PC-3 (cell line): ENCODE data around the gene NHSL1.

Experiments used
- CTCF ChIP-seq: fragments of 300-600 bp; sonication (generic); conservative IDR thresholded peaks from 2 replicates; pipeline ENCODE4 v1.5.1; 2017; ENCODE audit warnings: antibody characterized with exemption, low read depth, mild to moderate bottlenecking, low read length
- EZH2 ChIP-seq: fragments of 300-600 bp; sonication (generic); IDR thresholded peaks from one replicate; pipeline ENCODE4 v1.6.1; 2017; ENCODE audit warnings: antibody characterized with exemption, mild to moderate bottlenecking, low read length; ENCODE audit not compliant: unreplicated experiment
- EZH2phosphoT487 ChIP-seq: fragments of 300-600 bp; sonication (generic); IDR thresholded peaks from 2 replicates; pipeline ENCODE4 v1.6.1; 2018; ENCODE audit warnings: mild to moderate bottlenecking, antibody characterized with exemption, low read length, borderline replicate concordance

GRCh38 chr6:138427701-138428100, 71.6 kb downstream of the NHSL1 start:
- TF ChIP-seq EZH2 (no peak), CTCF (no peak), EZH2phosphoT487 (no peak)
